GM19467 (cell line): Measurements from ENCODE around the gene CNTNAP5.
"Not testable (repeated sequence)": the region's sequence is repeated elsewhere in the genome, so short reads cannot be mapped to it uniquely, and the experiment has no call there.

Source experiments
- ATAC-seq: cut with Tn5 transposase; IDR thresholded peaks from one replicate; pipeline ENCODE4 v1.9.1; 2021; ENCODE audit warnings: mild to moderate bottlenecking, moderate library complexity; ENCODE audit not compliant: unreplicated experiment

CNTNAP5 gene

GRCh38 chr2:124317628-124318027 is 292.5 kb downstream of the CNTNAP5 start:
- no peak for ATAC-seq

GRCh38 chr2:124318913-124319312 is 293.8 kb downstream of the CNTNAP5 start:
- no peak for ATAC-seq

- no peak for ATAC-seq
Observed at GRCh38 chr2:124319577-124319976, 294.5 kb downstream of the CNTNAP5 start.

GRCh38 chr2:124320051-124320688 is 295.1 kb downstream of the CNTNAP5 start:
- no peak for ATAC-seq

GRCh38 chr2:124323321-124323720 is 298.2 kb downstream of the CNTNAP5 start:
- no peak for ATAC-seq

GRCh38 chr2:124325667-124326440 is 300.8 kb downstream of the CNTNAP5 start:
- no peak for ATAC-seq

- no peak for ATAC-seq
Observed at GRCh38 chr2:124327303-124327702, 302.2 kb downstream of the CNTNAP5 start.

GRCh38 chr2:124328397-124328796 is 303.3 kb downstream of the CNTNAP5 start:
- no peak for ATAC-seq

- ATAC-seq: no peak
Observed at GRCh38 chr2:124333784-124334183, 308.7 kb downstream of the CNTNAP5 start.

- no peak for ATAC-seq
Observed at GRCh38 chr2:124335058-124335457, 310.0 kb downstream of the CNTNAP5 start.

GRCh38 chr2:124339709-124340108 is 314.6 kb downstream of the CNTNAP5 start:
- ATAC-seq: no peak

- ATAC-seq: no peak
Observed at GRCh38 chr2:124343827-124344498, 318.9 kb downstream of the CNTNAP5 start.

- no peak for ATAC-seq
Observed at GRCh38 chr2:124347209-124347608, 322.1 kb downstream of the CNTNAP5 start.

- no peak for ATAC-seq
Observed at GRCh38 chr2:124353656-124354055, 328.6 kb downstream of the CNTNAP5 start.

- ATAC-seq: no peak
Observed at GRCh38 chr2:124354466-124354865, 329.4 kb downstream of the CNTNAP5 start.

- not testable (repeated sequence) for ATAC-seq
Observed at GRCh38 chr2:124361966-124362365, 336.9 kb downstream of the CNTNAP5 start.

GRCh38 chr2:124369181-124369580 is 344.1 kb downstream of the CNTNAP5 start:
- no peak for ATAC-seq

- no peak for ATAC-seq
Observed at GRCh38 chr2:124380221-124380749, 355.2 kb downstream of the CNTNAP5 start.

- ATAC-seq: no peak
Observed at GRCh38 chr2:124382067-124382618, 357.1 kb downstream of the CNTNAP5 start.

- ATAC-seq: no peak
Observed at GRCh38 chr2:124395961-124396360, 370.9 kb downstream of the CNTNAP5 start.

GRCh38 chr2:124402274-124402673 is 377.2 kb downstream of the CNTNAP5 start:
- ATAC-seq: no peak
